Lower leg skin (tissue), 3 donors: ENCODE data around the gene DISP3.

Experiments used
- CTCF ChIP-seq, 3 donors: fragments of 450-650 bp; IDR thresholded peaks; one replicate each; pipeline ENCODE4 v1.5.1; 2016; ENCODE audit warnings: antibody characterized with exemption in 3 of 3, mild to moderate bottlenecking in 3 of 3, moderate library complexity in 2 of 3
- POLR2A ChIP-seq, 2 donors: fragments of 450-650 bp; IDR thresholded peaks; one replicate each; pipeline ENCODE4 v1.6.1; 2016 to 2017; ENCODE audit warnings: antibody characterized with exemption in 2 of 2, mild to moderate bottlenecking in 1 of 2, moderate library complexity in 1 of 2

GRCh38 chr1:11484321-11484655 is 5.3 kb downstream of the DISP3 start:
- TF ChIP-seq CTCF (IDR thresholded peaks at IDR 0.05), result no peak
- TF ChIP-seq POLR2A (IDR thresholded peaks at IDR 0.05), result no peak
